DND-41 (cell line): Measurements from ENCODE around the gene PAK4.

Experiments
- ATAC-seq: fragments of 200-7000 bp; cut with Tn5 transposase; 3 replicates; pipeline ENCODE4 v1.9.1; 2021; ENCODE audit warnings: low read depth; ENCODE audit not compliant: insufficient read depth
- DNase-seq: peaks from one replicate; pipeline ENCODE4 v3.0.0-alpha.2; 2020
- H2AFZ ChIP-seq: 2 replicates; pipeline ENCODE4 v1.6.0; 2012; ENCODE audit warnings: low read depth, low read length
- H3K27ac ChIP-seq: 2 replicates; pipeline ENCODE4 v1.5.1; 2012; ENCODE audit warnings: low read length, inconsistent platforms
- H3K27me3 ChIP-seq: fragments of 200-600 bp; sonication (generic); 2 replicates; pipeline ENCODE4 v1.6.0; 2012; ENCODE audit warnings: low read length, mild to moderate bottlenecking, inconsistent platforms; ENCODE audit not compliant: insufficient read depth, poor library complexity
- H3K36me3 ChIP-seq: 2 replicates; pipeline ENCODE4 v1.5.1; 2012; ENCODE audit warnings: low read length, inconsistent platforms; ENCODE audit not compliant: insufficient read depth
- H3K4me1 ChIP-seq: 2 replicates; pipeline ENCODE4 v1.5.1; 2012; ENCODE audit warnings: mild to moderate bottlenecking, low read length; ENCODE audit not compliant: insufficient read depth
- H3K4me2 ChIP-seq: 2 replicates; pipeline ENCODE4 v1.6.0; 2012; ENCODE audit warnings: mild to moderate bottlenecking, moderate library complexity, low read length, inconsistent platforms; ENCODE audit not compliant: insufficient read depth
- H3K4me3 ChIP-seq, 2 experiments: fragments of 200-600 bp in 1 of 2; shearing (Covaris generic) in 1 of 2; 2 replicates each; pipeline ENCODE4 v1.5.1; 2012 to 2016; ENCODE audit warnings: inconsistent platforms in 2 of 2, low read length in 2 of 2, mild to moderate bottlenecking in 2 of 2, low read depth in 1 of 2, moderate library complexity in 1 of 2
- H3K79me2 ChIP-seq: 2 replicates; pipeline ENCODE4 v1.6.0; 2012; ENCODE audit warnings: low read length, inconsistent platforms; ENCODE audit not compliant: insufficient read depth
- H3K9ac ChIP-seq: 2 replicates; pipeline ENCODE4 v1.6.0; 2012; ENCODE audit warnings: low read depth, mild to moderate bottlenecking, inconsistent platforms, low read length, moderate library complexity
- H3K9me3 ChIP-seq: 2 replicates; pipeline ENCODE4 v1.5.1; 2012; ENCODE audit warnings: low read length, moderate library complexity, mild to moderate bottlenecking, inconsistent platforms; ENCODE audit not compliant: insufficient read depth, severe bottlenecking
- H4K20me1 ChIP-seq: 2 replicates; pipeline ENCODE4 v1.6.0; 2012; ENCODE audit warnings: low read length; ENCODE audit not compliant: insufficient read depth
- EZH2 ChIP-seq: IDR thresholded peaks from 3 replicates; pipeline ENCODE4 v1.6.1; 2012; ENCODE audit warnings: borderline replicate concordance, low read depth, mild to moderate bottlenecking, moderate library complexity, low read length, inconsistent platforms; ENCODE audit not compliant: severe bottlenecking
- TF ChIP-seq, protein P1 (sequence below): IDR thresholded peaks from 2 replicates; pipeline ENCODE4 v1.5.1; 2012; ENCODE audit warnings: borderline replicate concordance, low read length, moderate library complexity, mild to moderate bottlenecking; ENCODE audit not compliant: poor library complexity, severe bottlenecking; ENCODE audit errors: extremely low read depth

PAK4 gene

DNA sequence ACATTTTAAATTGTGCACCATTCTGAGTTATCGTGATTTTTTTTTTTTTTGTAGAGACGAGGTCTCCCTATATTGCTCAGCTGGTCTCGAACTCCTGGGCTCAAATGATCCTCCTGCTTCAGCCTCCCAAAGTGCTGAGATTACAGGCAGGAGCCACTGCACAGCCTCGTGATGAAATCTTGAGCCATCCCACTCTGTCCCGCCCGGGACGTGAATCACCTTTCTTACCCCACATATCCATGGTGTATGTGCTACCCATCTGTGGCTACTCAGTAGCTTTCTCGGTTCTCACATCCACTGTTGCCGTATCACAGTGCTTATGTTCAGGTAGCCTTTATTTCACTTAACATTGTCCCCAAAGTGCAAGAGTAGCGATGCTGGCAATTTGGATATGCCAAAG, 26.5 kb downstream of the PAK4 start:
- Histone ChIP-seq H3K9me3 (no peaks in the 10 kb centered on the region), H3K27ac (no peak overlapping the region), H3K79me2 (peaks cover 72% of the 10 kb centered on the region), H2AFZ (no peak overlapping the region), H3K4me2 (no peak overlapping the region), H3K4me1 (no peaks in the 10 kb centered on the region), H3K36me3 (peaks cover 8% of the 10 kb centered on the region; the same call in 1 of the 2 replicates), H4K20me1 (peaks cover 71% of the 10 kb centered on the region), H3K27me3 (no peaks in the 10 kb centered on the region), H3K4me3 (no peak overlapping the region), H3K9ac (no peak overlapping the region)
- TF ChIP-seq EZH2: no peak
- TF ChIP-seq, protein P1, sequence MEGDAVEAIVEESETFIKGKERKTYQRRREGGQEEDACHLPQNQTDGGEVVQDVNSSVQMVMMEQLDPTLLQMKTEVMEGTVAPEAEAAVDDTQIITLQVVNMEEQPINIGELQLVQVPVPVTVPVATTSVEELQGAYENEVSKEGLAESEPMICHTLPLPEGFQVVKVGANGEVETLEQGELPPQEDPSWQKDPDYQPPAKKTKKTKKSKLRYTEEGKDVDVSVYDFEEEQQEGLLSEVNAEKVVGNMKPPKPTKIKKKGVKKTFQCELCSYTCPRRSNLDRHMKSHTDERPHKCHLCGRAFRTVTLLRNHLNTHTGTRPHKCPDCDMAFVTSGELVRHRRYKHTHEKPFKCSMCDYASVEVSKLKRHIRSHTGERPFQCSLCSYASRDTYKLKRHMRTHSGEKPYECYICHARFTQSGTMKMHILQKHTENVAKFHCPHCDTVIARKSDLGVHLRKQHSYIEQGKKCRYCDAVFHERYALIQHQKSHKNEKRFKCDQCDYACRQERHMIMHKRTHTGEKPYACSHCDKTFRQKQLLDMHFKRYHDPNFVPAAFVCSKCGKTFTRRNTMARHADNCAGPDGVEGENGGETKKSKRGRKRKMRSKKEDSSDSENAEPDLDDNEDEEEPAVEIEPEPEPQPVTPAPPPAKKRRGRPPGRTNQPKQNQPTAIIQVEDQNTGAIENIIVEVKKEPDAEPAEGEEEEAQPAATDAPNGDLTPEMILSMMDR: no peak
- ATAC-seq (no peak), DNase-seq (no peak)

DNA sequence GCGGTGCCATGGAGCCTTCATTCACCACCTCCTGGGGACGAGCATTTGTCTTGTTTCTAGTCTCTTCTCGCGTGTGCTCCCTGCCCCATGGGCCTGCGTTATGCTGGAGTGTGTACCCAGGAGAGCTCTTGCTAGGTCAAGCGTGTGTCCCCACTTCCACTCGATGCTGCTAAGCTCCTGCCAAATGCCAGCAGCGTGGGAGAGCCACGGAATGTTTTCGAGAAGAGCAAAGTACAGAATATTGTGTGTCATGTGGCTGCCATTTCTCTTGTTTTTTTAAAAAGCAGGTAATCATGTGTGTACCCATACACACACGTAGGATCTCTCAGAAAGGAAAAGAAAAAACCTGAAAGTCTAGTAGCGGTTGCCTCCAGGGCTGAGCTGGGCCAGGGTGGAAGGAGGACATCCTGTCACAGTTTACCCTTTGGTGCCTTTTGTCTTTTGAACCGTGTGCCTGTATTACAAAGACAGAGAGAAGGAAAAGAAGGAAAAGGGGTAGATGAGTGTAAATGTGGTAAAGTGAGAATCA, 28.6 kb downstream of the PAK4 start:
- H3K9ac ChIP-seq: no peak overlapping the region
- ATAC-seq (no peak), DNase-seq (no peak)
- H4K20me1 ChIP-seq: peaks cover 84% of the 10 kb centered on the region
- H3K4me2 ChIP-seq: no peak overlapping the region
- TF ChIP-seq, protein P1: no peak
- no peak for TF ChIP-seq EZH2
- peaks cover 13% of the 10 kb centered on the region; the same call in 1 of the 2 replicates for H3K36me3 ChIP-seq
- H3K4me1 ChIP-seq: no peaks in the 10 kb centered on the region
- no peak overlapping the region for H2AFZ ChIP-seq
- no peak overlapping the region for H3K27ac ChIP-seq
- H3K27me3 ChIP-seq: no peaks in the 10 kb centered on the region
- H3K9me3 ChIP-seq: no peaks in the 10 kb centered on the region
- no peak overlapping the region for H3K4me3 ChIP-seq
- peaks cover 73% of the 10 kb centered on the region for H3K79me2 ChIP-seq

DNA sequence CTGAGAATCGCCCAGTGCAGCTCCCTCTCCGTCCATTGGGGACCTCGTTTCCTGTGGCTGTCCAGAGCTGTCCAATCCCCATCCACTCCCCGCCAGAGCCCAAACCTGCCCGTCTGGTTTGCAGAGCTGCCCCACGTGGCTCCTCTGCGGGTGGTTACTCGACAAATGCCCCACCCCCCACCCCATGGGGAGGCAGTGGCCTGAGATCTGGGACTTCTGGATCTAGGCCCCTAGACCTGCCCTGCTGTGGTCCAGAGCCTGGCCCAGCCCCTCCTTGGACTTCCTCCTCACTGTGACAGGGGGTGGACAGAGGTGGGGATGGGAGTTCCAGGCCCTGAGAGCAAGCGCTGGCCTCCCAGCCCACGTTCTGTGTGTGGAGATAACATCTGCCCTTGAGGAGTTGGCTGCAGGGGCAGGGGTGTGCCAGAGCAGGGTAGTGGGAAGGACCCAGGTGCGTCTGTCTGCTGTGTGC, 29.1 kb downstream of the PAK4 start:
- H3K27ac ChIP-seq: no peak overlapping the region
- no peak overlapping the region for H3K4me3 ChIP-seq
- peaks cover 84% of the 10 kb centered on the region for H4K20me1 ChIP-seq
- TF ChIP-seq, protein P1: no peak
- TF ChIP-seq EZH2: no peak
- peaks cover 74% of the 10 kb centered on the region for H3K79me2 ChIP-seq
- H3K9me3 ChIP-seq: no peaks in the 10 kb centered on the region
- H3K4me2 ChIP-seq: no peak overlapping the region
- ATAC-seq (no peak), DNase-seq (no peak)
- H3K9ac ChIP-seq: no peak overlapping the region
- peaks cover 12% of the 10 kb centered on the region; the same call in 1 of the 2 replicates for H3K36me3 ChIP-seq
- H3K27me3 ChIP-seq: no peaks in the 10 kb centered on the region
- H3K4me1 ChIP-seq: no peaks in the 10 kb centered on the region
- no peak overlapping the region for H2AFZ ChIP-seq
